Adipocyte (in vitro differentiated cells): ENCODE results near the gene BDKRB1.
"Not testable (repeated sequence)": the region's sequence is repeated elsewhere in the genome, so short reads cannot be mapped to it uniquely, and the experiment has no call there.

Experiments used
- DNase-seq: peaks from one replicate; pipeline ENCODE4 v3.0.0-alpha.2; 2015; ENCODE audit warnings: low read depth
- H3K27me3 ChIP-seq: replicated peaks from 2 replicates; pipeline ENCODE4 v1.7.0; 2013; ENCODE audit warnings: mild to moderate bottlenecking, low read length, moderate library complexity; ENCODE audit not compliant: control insufficient read depth, insufficient read depth
- H3K36me3 ChIP-seq: 2 replicates; pipeline ENCODE4 v1.7.0; 2013; ENCODE audit warnings: low read length, mild to moderate bottlenecking, moderate library complexity; ENCODE audit not compliant: control insufficient read depth, insufficient read depth, severe bottlenecking
- H3K4me1 ChIP-seq: 2 replicates; pipeline ENCODE4 v1.7.0; 2013; ENCODE audit warnings: mild to moderate bottlenecking, low read length, moderate library complexity; ENCODE audit not compliant: control insufficient read depth, insufficient read depth
- H3K4me3 ChIP-seq: 2 replicates; pipeline ENCODE4 v1.7.0; 2013; ENCODE audit warnings: mild to moderate bottlenecking, low read length, moderate library complexity
- H3K9ac ChIP-seq: 2 replicates; pipeline ENCODE4 v1.7.0; 2013; ENCODE audit warnings: mild to moderate bottlenecking, low read length, moderate library complexity
- H3K9me3 ChIP-seq: 2 replicates; pipeline ENCODE4 v1.7.0; 2013; ENCODE audit warnings: mild to moderate bottlenecking, low read length, moderate library complexity; ENCODE audit not compliant: control insufficient read depth

Gene BDKRB1

DNA sequence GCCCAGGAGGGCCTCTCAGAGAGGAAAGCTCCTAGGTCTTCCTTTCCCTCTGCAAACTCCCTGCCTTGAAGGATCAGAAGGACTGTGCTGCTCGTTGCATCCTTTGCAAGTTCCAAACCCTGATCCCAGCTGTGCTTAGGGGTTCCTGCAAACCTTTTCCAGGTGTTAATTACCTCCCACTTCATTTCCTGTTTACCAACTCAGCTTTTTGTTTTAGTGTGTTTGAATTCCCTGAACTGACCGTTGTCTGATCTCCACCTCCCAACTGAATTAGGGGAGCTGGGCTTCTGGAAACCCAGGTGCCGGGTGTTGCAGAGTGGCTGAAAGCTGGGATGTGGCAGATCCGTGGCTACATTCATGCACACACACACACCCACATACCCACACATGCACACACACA, 20.6 kb upstream of the BDKRB1 start:
- no peaks in the 10 kb centered on the region for H3K9me3 ChIP-seq
- DNase-seq = no peak
- H3K9ac ChIP-seq = no peak overlapping the region
- H3K4me1 ChIP-seq = peaks cover 25% of the 10 kb centered on the region
- no peaks in the 10 kb centered on the region for H3K36me3 ChIP-seq
- no peak overlapping the region for H3K4me3 ChIP-seq
- no peaks in the 10 kb centered on the region for H3K27me3 ChIP-seq

DNA sequence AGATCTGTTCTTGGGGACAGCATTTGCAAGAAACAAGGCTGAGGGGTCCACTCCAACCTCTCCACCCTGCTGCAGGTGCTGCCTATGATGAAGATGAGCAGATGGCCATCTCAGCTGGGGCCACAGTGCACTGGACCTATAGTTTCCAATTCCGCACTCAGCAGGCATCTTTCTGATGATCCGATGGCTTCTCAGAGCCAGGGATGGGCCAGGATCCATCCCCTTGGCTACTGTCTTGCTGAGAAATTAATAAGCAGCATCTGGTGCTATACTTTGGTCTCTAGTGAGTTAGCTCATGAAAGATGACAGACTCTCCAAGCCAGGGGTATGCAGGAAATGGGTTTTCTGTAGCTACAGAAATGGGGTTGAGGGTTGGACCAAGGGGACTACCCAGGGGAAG, 18.4 kb upstream of the BDKRB1 start:
- Histone ChIP-seq H3K36me3 (no peaks in the 10 kb centered on the region), H3K4me1 (peaks cover 18% of the 10 kb centered on the region), H3K27me3 (no peaks in the 10 kb centered on the region), H3K9me3 (no peaks in the 10 kb centered on the region), H3K9ac (no peak overlapping the region), H3K4me3 (no peak overlapping the region)
- no peak for DNase-seq

DNA sequence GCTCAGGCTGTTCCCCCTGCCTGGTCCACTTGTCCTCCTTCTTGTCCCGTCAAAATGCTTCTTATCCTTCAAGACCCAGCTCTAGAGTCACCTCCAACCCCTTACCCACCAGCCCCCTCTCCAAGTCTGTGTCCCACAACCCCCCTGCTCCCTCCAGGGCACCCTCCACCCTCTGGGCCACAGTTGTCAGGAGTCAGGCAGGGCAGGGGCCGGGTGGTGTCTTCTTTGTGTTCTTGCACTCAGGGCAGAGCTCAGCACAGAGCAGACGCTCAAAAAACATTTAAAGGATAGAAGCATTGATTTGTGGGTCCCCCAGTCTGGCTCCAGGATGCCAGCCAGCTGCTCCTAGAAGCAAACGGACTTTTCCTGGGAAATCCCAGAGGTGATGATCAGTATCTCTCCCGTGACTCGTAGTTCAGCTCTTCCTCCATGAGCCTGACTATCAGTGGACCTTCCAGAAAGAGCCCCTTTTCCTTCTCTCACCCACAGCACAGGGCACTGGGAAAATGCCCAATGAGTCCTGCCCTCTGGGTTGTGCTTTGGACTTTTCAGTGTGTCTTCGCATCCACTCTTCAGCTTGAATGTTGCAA, 17.2 kb upstream of the BDKRB1 start:
- Histone ChIP-seq H3K9me3 (no peaks in the 10 kb centered on the region), H3K27me3 (no peaks in the 10 kb centered on the region), H3K4me3 (no peak overlapping the region), H3K36me3 (no peaks in the 10 kb centered on the region), H3K9ac (no peak overlapping the region), H3K4me1 (peaks cover 14% of the 10 kb centered on the region)
- DNase-seq = no peak

DNA sequence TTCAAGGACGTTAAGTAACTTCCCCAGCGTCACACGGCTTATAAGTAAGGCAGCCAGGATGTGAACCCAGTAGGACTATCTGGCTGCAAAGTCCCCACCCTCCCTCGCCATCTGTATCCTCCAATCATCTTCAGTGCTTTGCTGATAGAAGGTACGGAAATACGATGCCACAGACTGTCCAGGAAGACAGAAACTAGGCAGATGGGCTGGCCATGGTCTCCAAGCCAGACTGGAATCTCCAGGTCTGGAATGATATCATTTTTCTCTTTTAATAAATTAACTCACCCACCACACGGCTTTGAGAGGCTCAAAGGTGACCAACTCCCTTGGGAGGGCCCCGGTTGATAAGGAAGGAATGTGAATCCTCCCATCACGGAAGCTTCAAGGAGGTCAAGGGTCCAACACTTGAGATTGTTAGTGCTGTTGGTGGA, 16.3 kb upstream of the BDKRB1 start:
- Histone ChIP-seq H3K36me3 (no peaks in the 10 kb centered on the region), H3K4me1 (peaks cover 4% of the 10 kb centered on the region), H3K27me3 (no peaks in the 10 kb centered on the region), H3K4me3 (no peak overlapping the region), H3K9ac (no peak overlapping the region), H3K9me3 (no peaks in the 10 kb centered on the region)
- DNase-seq = no peak

DNA sequence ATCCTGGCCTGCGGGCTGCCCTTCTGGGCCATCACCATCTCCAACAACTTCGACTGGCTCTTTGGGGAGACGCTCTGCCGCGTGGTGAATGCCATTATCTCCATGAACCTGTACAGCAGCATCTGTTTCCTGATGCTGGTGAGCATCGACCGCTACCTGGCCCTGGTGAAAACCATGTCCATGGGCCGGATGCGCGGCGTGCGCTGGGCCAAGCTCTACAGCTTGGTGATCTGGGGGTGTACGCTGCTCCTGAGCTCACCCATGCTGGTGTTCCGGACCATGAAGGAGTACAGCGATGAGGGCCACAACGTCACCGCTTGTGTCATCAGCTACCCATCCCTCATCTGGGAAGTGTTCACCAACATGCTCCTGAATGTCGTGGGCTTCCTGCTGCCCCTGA, 15.4 kb upstream of the BDKRB1 start:
- Histone ChIP-seq H3K36me3 (no peaks in the 10 kb centered on the region), H3K4me1 (no peaks in the 10 kb centered on the region), H3K9ac (no peak overlapping the region), H3K4me3 (no peak overlapping the region), H3K9me3 (no peaks in the 10 kb centered on the region), H3K27me3 (no peaks in the 10 kb centered on the region)
- DNase-seq = no peak

DNA sequence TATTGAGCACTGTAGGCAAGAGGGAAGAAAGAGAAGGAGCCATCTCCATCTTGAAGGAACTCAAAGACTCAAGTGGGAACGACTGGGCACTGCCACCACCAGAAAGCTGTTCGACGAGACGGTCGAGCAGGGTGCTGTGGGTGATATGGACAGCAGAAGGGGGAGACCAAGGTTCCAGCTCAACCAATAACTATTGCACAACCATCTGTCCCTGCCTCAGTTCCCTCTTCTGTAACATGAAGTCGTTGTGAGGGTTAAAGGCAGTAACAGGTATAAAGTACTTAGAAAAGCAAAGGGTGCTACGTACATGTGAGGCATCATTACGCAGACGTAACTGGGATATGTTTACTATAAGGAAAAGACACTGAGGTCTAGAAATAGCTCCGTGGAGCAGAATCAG, 13.9 kb upstream of the BDKRB1 start:
- no peak overlapping the region for H3K9ac ChIP-seq
- H3K36me3 ChIP-seq = no peaks in the 10 kb centered on the region
- H3K4me3 ChIP-seq = no peak overlapping the region
- H3K27me3 ChIP-seq = no peaks in the 10 kb centered on the region
- H3K4me1 ChIP-seq = peaks cover 15% of the 10 kb centered on the region
- no peak for DNase-seq
- no peaks in the 10 kb centered on the region for H3K9me3 ChIP-seq

DNA sequence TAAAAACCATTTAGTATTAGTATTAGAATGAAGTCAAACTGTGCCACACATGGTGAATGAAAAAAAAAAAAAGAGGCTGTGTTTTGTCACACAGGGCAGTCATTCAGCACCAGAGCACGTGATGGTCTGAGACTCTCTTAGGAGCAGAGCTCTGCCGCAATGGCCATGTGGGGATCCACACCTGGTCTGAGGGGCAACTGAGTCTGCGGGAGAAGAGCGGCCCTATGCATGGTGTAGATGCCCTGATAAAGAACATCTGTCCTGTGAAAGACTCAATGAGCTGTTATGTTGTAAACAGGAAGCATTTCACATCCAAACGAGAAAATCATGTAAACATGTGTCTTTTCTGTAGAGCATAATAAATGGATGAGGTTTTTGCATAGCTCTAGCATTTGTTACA, 12.2 kb upstream of the BDKRB1 start:
- Histone ChIP-seq H3K4me3 (no peak overlapping the region), H3K4me1 (peaks cover 22% of the 10 kb centered on the region), H3K9me3 (no peaks in the 10 kb centered on the region), H3K36me3 (no peaks in the 10 kb centered on the region), H3K9ac (no peak overlapping the region), H3K27me3 (no peaks in the 10 kb centered on the region)
- DNase-seq = no peak

DNA sequence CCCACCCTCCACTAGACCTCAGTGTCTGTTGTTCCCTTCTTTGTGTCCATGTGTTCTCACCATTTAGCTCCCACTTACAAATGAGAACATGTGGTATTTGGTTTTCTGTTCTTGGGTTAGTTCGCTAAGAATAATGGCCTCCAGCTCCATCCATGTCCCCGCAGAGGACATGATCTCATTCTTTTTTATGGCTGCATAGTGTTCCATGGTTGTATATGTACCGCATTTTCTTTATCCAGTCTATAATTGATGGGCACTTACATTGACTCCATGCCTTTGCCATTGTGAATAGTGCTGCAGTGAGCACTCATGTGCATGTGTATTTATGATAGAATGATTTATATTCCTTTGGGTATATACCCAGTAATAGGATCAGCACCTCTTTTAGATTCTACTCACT, 10.9 kb upstream of the BDKRB1 start:
- not testable (repeated sequence) for H3K4me3 ChIP-seq, H3K36me3 ChIP-seq, H3K9ac ChIP-seq, DNase-seq, H3K27me3 ChIP-seq, H3K9me3 ChIP-seq
- peaks cover 31% of the 10 kb centered on the region for H3K4me1 ChIP-seq

DNA sequence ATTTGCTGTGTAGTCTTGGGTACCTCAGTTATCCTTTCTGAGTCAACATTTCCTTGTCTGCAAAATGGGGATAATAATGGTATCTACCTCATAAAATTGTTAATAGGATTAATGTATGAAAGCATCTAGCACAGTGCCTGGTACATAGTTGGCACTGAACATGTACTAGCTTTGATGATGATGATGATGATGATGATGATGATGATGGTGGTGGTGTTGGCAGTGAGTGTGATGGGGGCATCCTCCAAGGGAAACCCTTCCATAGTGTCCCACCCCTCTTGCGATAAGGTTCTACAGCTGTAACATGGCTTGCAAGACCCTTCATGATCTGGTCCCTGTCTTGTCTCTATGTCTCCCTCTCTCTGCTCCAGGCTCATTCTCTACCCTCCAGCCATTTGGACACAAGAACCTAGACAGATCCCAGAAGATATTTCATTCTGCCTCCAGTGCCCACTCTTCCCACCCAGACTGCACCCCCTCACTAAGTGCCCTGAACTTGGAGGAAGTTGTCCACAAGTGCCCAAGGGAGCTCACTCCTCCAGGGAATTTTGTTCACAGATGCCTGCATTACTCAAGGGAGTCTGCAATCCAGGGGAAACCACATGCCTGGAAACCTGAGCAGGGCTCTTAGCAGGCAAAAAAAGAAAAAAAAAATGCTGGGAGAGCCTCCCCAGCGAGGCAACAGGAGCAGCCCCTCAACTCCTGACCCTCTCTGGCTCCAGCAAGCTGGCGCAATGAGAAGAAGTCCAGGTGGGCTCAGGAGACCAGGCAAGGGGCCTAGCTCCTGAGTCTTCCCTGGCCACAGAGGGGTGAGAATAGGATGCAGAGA, 10.1 kb upstream of the BDKRB1 start:
- H3K4me3 ChIP-seq = no peak overlapping the region
- no peaks in the 10 kb centered on the region for H3K27me3 ChIP-seq
- no peaks in the 10 kb centered on the region for H3K36me3 ChIP-seq
- peak; percentile 66 for DNase-seq
- H3K4me1 ChIP-seq = peaks cover 31% of the 10 kb centered on the region
- H3K9me3 ChIP-seq = no peaks in the 10 kb centered on the region
- no peak overlapping the region for H3K9ac ChIP-seq

DNA sequence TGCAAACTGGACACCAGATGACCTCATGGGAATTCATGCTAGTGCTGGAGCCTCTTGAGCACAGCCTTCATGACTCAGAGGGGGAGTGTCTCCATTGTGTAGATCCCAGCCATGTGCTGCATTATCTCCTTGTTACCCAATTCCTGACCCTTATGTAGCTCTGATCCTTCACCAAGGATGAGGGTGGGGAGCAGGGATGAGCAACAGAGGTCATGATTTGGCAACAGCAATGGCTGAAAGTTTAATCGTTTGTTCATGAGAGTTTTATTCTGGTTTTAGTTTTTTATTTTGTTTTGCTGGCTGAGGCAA, 9.5 kb upstream of the BDKRB1 start:
- Histone ChIP-seq H3K9me3 (no peaks in the 10 kb centered on the region), H3K4me1 (peaks cover 31% of the 10 kb centered on the region), H3K27me3 (no peaks in the 10 kb centered on the region), H3K9ac (no peak overlapping the region), H3K4me3 (no peak overlapping the region), H3K36me3 (no peaks in the 10 kb centered on the region)
- peak; percentile 93 for DNase-seq

DNA sequence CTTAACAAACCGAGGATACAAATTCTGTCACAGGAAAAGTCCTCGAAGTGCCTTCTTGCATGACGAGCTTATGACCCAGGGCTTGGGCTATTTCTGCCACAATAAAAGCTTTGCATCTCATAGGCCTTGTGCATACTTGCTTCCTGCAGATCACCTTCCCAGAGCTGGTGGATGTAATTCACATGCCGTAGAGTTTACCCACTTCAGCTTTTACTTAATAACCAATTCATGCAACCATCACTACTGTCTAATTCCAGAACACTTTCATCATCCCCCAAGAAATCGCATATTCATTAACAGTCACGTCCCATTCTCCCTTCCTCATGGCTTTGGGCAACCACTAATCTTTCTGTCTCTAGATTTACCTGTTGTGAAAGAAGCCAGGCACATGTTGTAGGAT, 9.0 kb upstream of the BDKRB1 start:
- no peaks in the 10 kb centered on the region for H3K27me3 ChIP-seq
- no peak overlapping the region for H3K9ac ChIP-seq
- H3K4me3 ChIP-seq = no peak overlapping the region
- H3K9me3 ChIP-seq = no peaks in the 10 kb centered on the region
- H3K36me3 ChIP-seq = no peaks in the 10 kb centered on the region
- DNase-seq = no peak
- peaks cover 31% of the 10 kb centered on the region for H3K4me1 ChIP-seq

DNA sequence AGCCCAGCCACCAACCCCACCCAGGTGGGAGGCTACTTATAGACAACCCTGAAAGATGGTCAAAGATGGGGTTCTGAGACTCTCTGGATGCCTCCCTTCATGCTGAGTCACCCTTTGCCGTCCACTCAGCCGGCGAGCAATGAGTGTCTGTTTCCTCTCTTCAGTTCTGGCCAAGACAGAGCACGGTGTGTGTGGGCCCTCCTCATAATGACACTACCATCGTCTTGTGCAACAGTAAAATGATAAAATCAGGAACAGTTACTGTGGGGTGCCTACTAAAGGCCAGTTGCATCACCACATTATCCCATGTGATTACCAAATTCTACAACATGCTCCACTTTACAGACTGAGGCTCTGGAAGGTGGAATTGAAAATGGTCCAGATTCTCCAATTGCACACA, 7.0 kb upstream of the BDKRB1 start:
- Histone ChIP-seq H3K36me3 (no peaks in the 10 kb centered on the region), H3K4me3 (no peak overlapping the region)
- DNase-seq = peak; percentile 95

More for the DNA sequence above, 7.0 kb upstream of the BDKRB1 start:
- Histone ChIP-seq H3K4me1 (peaks cover 43% of the 10 kb centered on the region), H3K27me3 (no peaks in the 10 kb centered on the region), H3K9me3 (no peaks in the 10 kb centered on the region), H3K9ac (no peak overlapping the region)
